Heart left ventricle (tissue), 16 donors: ENCODE measurements around the gene CACNA1F. TPM values are rescaled to one million over a fixed set of nuclear protein-coding genes. Genes with fewer than 3 reads are reported as not detected.

Experiments used
- ATAC-seq, 4 donors: fragments of 200-7000 bp; cut with Tn5 transposase; one replicate each; pipeline ENCODE4 v1.9.1; 2020 to 2022; ENCODE audit warnings: moderate library complexity in 4 of 4, mild to moderate bottlenecking in 3 of 4, moderate number of reproducible peaks in 1 of 4
- DNase-seq, 5 donors: peaks; one replicate each; pipeline ENCODE4 v3.0.0-alpha.2; 2020
- H3K27ac ChIP-seq, 12 donors: fragments of 200-600 bp; sonication (generic) in 4 of 12; one replicate each; pipeline versions ENCODE4 v1.5.0 to v1.8.0; 2016 to 2022; ENCODE audit warnings: mild to moderate bottlenecking in 2 of 12
- H3K27me3 ChIP-seq, 9 donors: fragments of 200-600 bp; sonication (generic) in 2 of 9; one replicate each; pipeline versions ENCODE4 v1.5.1 to v1.8.0; 2016 to 2022; ENCODE audit warnings: mild to moderate bottlenecking in 3 of 9
- H3K36me3 ChIP-seq, 9 donors: fragments of 200-600 bp; sonication (generic) in 2 of 9; one replicate each; pipeline versions ENCODE4 v1.5.0 to v1.8.0; 2018 to 2022; ENCODE audit warnings: mild to moderate bottlenecking in 2 of 9
- H3K4me1 ChIP-seq, 12 donors: fragments of 200-600 bp; sonication (generic) in 4 of 12; one replicate each; pipeline versions ENCODE4 v1.5.0 to v1.8.0; 2016 to 2022; ENCODE audit warnings: mild to moderate bottlenecking in 3 of 12
- H3K4me3 ChIP-seq, 12 donors: fragments of 200-600 bp; sonication (generic) in 4 of 12; one replicate each; pipeline versions ENCODE4 v1.5.0 to v1.8.0; 2017 to 2022; ENCODE audit warnings: mild to moderate bottlenecking in 9 of 12, moderate library complexity in 4 of 12
- H3K9me3 ChIP-seq, 12 donors: fragments of 200-600 bp; sonication (generic) in 4 of 12; one replicate each; pipeline versions ENCODE4 v1.5.0 to v1.8.0; 2016 to 2022; ENCODE audit warnings: mild to moderate bottlenecking in 1 of 12
- CTCF ChIP-seq, 12 donors: fragments of 200-600 bp; sonication (generic) in 4 of 12; IDR thresholded peaks; one replicate each; pipeline versions ENCODE4 v1.5.0 to v1.8.0; 2018 to 2022; ENCODE audit warnings: antibody characterized with exemption in 12 of 12, mild to moderate bottlenecking in 5 of 12
- POLR2A ChIP-seq, 2 donors: fragments of 450-650 bp; IDR thresholded peaks; one replicate each; pipeline ENCODE4 v1.6.1; 2017; ENCODE audit warnings: antibody characterized with exemption in 2 of 2, mild to moderate bottlenecking in 2 of 2, moderate library complexity in 2 of 2
- WGBS, 4 donors: extraction: QIAGEN DNeasy Blood & Tissue Kit in 2 of 4; methylation state at CpG; one replicate each; pipeline versions ENCODE4 v1.1.5 to v1.1.7; 2013 to 2018; 5-methylcytosine and 5-hydroxymethylcytosine counted together
- intact Hi-C, 10 donors: fragments of 100-400 bp; cut with DNase I; formaldehyde crosslinking; loops; one replicate each; pipeline versions ENCODE4 v1.11.1 to v1.14.2; 2022
- polyA plus RNA-seq, 2 donors: library from polyadenylated mRNA; stranded (reverse); fragments of 200-250 nt; gene quantifications; one replicate each; pipeline ENCODE4 v1.2.3, GENCODE V29; 2013
- total RNA-seq, 9 donors: library from RNA; depleted of rRNA in 2 of 9; stranded (reverse); fragments of >200 nt in 2 of 9; fragmentation: NEBNext Ultra II Directional in 3 of 9; extraction: Animal tissue kit (Norgen Biotek cat#: 25700) in 3 of 9; gene quantifications; one replicate each; pipeline versions ENCODE4 v1.1.0 to v1.2.4, GENCODE V29; 2016 to 2023
- donor health status: ischemic (EF 13 %, LVEDD 7.1; RV severe dilation, severe dysfunction).
- donor health status: healthy with polysubstance abuse.
- donor health status: DM: no; HTN: yes; CAD: no.
- donor health status: DM: no; HTN: no; CAD: no.
- donor health status: ischemic (EF 25% LVEDD 6.9; RV normal size, moderate dysfunction).
- donor health status: ischemic (EF 25% LVEDD 5.7; RV mildly dilated, moderate dysfunction).
- donor health status: healthy.
- donor health status: DM: yes; HTN: yes; CAD: no.
- donor health status: ischemic (EF 35%, LVEDD 5.7; RV mildly dilated, moderate dysfunction).
- donor health status: nonischemic (EF 11% LVEDD 7.7; RV severe dilation, severe dysfunction).
- donor health status: DM: yes; HTN: yes; CAD: no.
- donor health status: PGD.
- donor health status: ischemic (EF 29% LVEDD 5.4; RV normal size, mild dysfunction).
- donor health status: nonischemic (EF 23%, LVEDD 6.1; RV moderate dilation, normal function).

The CACNA1F gene
- total and polyA plus RNA-seq, 11 donors, result 0.04 to 0.37 (median 0.07) TPM; not detected in 3

GRCh38 chrX:49199315-49199595 lies 33.9 kb downstream of the CACNA1F start:
- no peak overlapping the region for H3K27ac ChIP-seq
- peaks cover 0 to 11% (median 2%) of the 10 kb centered on the region in 12 donors for H3K4me1 ChIP-seq
- intact Hi-C loops, result loop anchor here in 4 of 10 donors (5.0 to 10.0 kb wide), 4 partner anchors 66 to 726 kb away; partner anchors contain the start of genes CLCN5 (in 1 of the 4), FOXP3 (in 1 of the 4) and PPP1R3F (in 1 of the 4)
- H3K36me3 ChIP-seq, result no peaks in the 10 kb centered on the region
- peak overlapping the region in 1 of 12 donors; percentile 49 for H3K4me3 ChIP-seq
- ATAC-seq (no peak), DNase-seq (no peak)
- no peak for TF ChIP-seq POLR2A (IDR thresholded peaks at IDR 0.05)
- TF ChIP-seq CTCF (IDR thresholded peaks at IDR 0.05), result no peak
- H3K9me3 ChIP-seq, result no peaks in the 10 kb centered on the region
- WGBS, 4 donors, result 6 to 51% (median 26%) methylated on average over 11 of the region's 11 CpGs
- no peaks in the 10 kb centered on the region for H3K27me3 ChIP-seq

GRCh38 chrX:49198540-49199314 lies 34.4 kb downstream of the CACNA1F start:
- WGBS, 4 donors, result 9 to 46% (median 28%) methylated on average over 12 of the region's 12 CpGs
- Histone ChIP-seq H3K27ac (no peak overlapping the region), H3K9me3 (no peaks in the 10 kb centered on the region), H3K36me3 (no peaks in the 10 kb centered on the region), H3K27me3 (no peaks in the 10 kb centered on the region), H3K4me3 (no peak overlapping the region), H3K4me1 (peaks cover 0 to 11% (median 2%) of the 10 kb centered on the region in 12 donors)
- TF ChIP-seq CTCF (IDR thresholded peaks at IDR 0.05) (no peak), POLR2A (IDR thresholded peaks at IDR 0.05) (no peak)
- ATAC-seq (no peak), DNase-seq (no peak)
- intact Hi-C loops, result loop anchor here in 4 of 10 donors (5.0 to 10.0 kb wide), 4 partner anchors 66 to 726 kb away; partner anchors contain the start of genes CLCN5 (in 1 of the 4), FOXP3 (in 1 of the 4) and PPP1R3F (in 1 of the 4)

GRCh38 chrX:49197543-49198087 lies 35.5 kb downstream of the CACNA1F start:
- WGBS, 4 donors, result 64 to 77% (median 68%) methylated on average over 12 to 13 of the region's 13 CpGs
- Histone ChIP-seq H3K9me3 (no peaks in the 10 kb centered on the region), H3K36me3 (no peaks in the 10 kb centered on the region), H3K4me3 (no peak overlapping the region), H3K27me3 (no peaks in the 10 kb centered on the region), H3K4me1 (peaks cover 0 to 11% (median 2%) of the 10 kb centered on the region in 12 donors), H3K27ac (no peak overlapping the region)
- intact Hi-C loops, result loop anchor here in 4 of 10 donors (5.0 to 10.0 kb wide), 4 partner anchors 67 to 727 kb away; partner anchors contain the start of genes CLCN5 (in 1 of the 4), FOXP3 (in 1 of the 4) and PPP1R3F (in 1 of the 4)
- ATAC-seq (no peak), DNase-seq (no peak)
- no peak for TF ChIP-seq CTCF (IDR thresholded peaks at IDR 0.05)

GRCh38 chrX:49193542-49193964 lies 39.6 kb downstream of the CACNA1F start:
- Histone ChIP-seq H3K4me3 (no peak overlapping the region), H3K36me3 (no peaks in the 10 kb centered on the region), H3K4me1 (peaks cover 0 to 10% (median 2%) of the 10 kb centered on the region in 12 donors), H3K27ac (no peak overlapping the region), H3K27me3 (no peaks in the 10 kb centered on the region), H3K9me3 (no peaks in the 10 kb centered on the region)
- intact Hi-C loops, result loop anchor here in 4 of 10 donors (5.0 to 10.0 kb wide), 4 partner anchors 71 to 731 kb away; partner anchors contain the start of genes PPP1R3F (in 2 of the 4), CLCN5 (in 1 of the 4) and FOXP3 (in 1 of the 4)
- ATAC-seq (no peak), DNase-seq (no peak)
- TF ChIP-seq POLR2A (IDR thresholded peaks at IDR 0.05), result no peak
- no peak for TF ChIP-seq CTCF (IDR thresholded peaks at IDR 0.05)
- 60 to 78% (median 70%) methylated on average over 2 of the region's 2 CpGs for WGBS, 4 donors
